SK-N-SH (cell line): ENCODE measurements around the gene WDR41. TPM values are rescaled to one million over a fixed set of nuclear protein-coding genes. Genes with fewer than 3 reads are reported as not detected.
"Not testable (repeated sequence)": the region's sequence is repeated elsewhere in the genome, so short reads cannot be mapped to it uniquely, and the experiment has no call there.

ENCODE experiments used
- CTCF ChIA-PET: fragments of 300-600, 350-600 bp; formaldehyde crosslinking; extraction: SDS; loops from one replicate; lab custom pipeline; 2021; lab: Yijun Ruan, JAX
- POLR2A ChIA-PET: fragments of 350-600 bp; sonication (Branson Sonifier 250); formaldehyde crosslinking; extraction: SDS; loops from one replicate; lab custom pipeline; 2020; ENCODE audit warnings: antibody characterized with exemption, inconsistent platforms; lab: Yijun Ruan, JAX
- DNase-seq: peaks from one replicate; pipeline ENCODE4 v3.0.0; 2012
- H2AFZ ChIP-seq: fragments of 200-600 bp; sonication (generic); 2 replicates; pipeline ENCODE4 v1.8.1; 2016; ENCODE audit warnings: antibody characterized with exemption, mild to moderate bottlenecking, low read depth
- H3F3A ChIP-seq: fragments of 200-600 bp; sonication (generic); replicated peaks from 2 replicates; pipeline ENCODE3; 2016; ENCODE audit warnings: antibody characterized with exemption, mild to moderate bottlenecking; ENCODE audit not compliant: insufficient read depth
- H3K27ac ChIP-seq, 2 experiments: fragments of 200-500 bp in 1 of 2; fragments of 200-600 bp in 1 of 2; sonication (Bioruptor generic) in 1 of 2; sonication (generic), shearing (Covaris generic) in 1 of 2; 2 replicates each; pipeline versions ENCODE4 v1.5.1 to v1.6.1; 2014 to 2016; ENCODE audit warnings: low read depth in 2 of 2, inconsistent platforms in 1 of 2, low read length in 1 of 2, mild to moderate bottlenecking in 1 of 2, mixed read lengths in 1 of 2
- H3K27me3 ChIP-seq: fragments of 200-600 bp; sonication (generic), shearing (Covaris generic); 2 replicates; pipeline ENCODE4 v1.6.1; 2016; ENCODE audit warnings: mixed run types; ENCODE audit not compliant: insufficient read depth
- H3K36me3 ChIP-seq, 2 experiments: fragments of 200-500 bp in 1 of 2; fragments of 200-600 bp in 1 of 2; sonication (Bioruptor generic) in 1 of 2; sonication (generic) in 1 of 2; replicated peaks in 1 of 2; 2 replicates each; pipeline versions ENCODE3 to v1.5.1; 2014 to 2016; ENCODE audit warnings: low read length in 1 of 2, mild to moderate bottlenecking in 1 of 2; ENCODE audit not compliant: insufficient read depth in 2 of 2, control insufficient read depth in 1 of 2
- H3K4me1 ChIP-seq, 2 experiments: fragments of 200-500 bp in 1 of 2; fragments of 200-600 bp in 1 of 2; sonication (Bioruptor generic) in 1 of 2; sonication (generic), shearing (Covaris generic) in 1 of 2; 2 replicates each; pipeline versions ENCODE4 v1.5.1 to v1.6.1; 2014 to 2016; ENCODE audit warnings: low read depth in 1 of 2, low read length in 1 of 2, mixed run types in 1 of 2; ENCODE audit not compliant: insufficient read depth in 2 of 2, control insufficient read depth in 1 of 2
- H3K4me2 ChIP-seq: fragments of 200-600 bp; sonication (generic), shearing (Covaris generic); 2 replicates; pipeline ENCODE4 v1.6.1; 2017; ENCODE audit warnings: mixed run types
- H3K4me3 ChIP-seq, 2 experiments: fragments of 200-500 bp in 1 of 2; fragments of 200-600 bp in 1 of 2; sonication (Bioruptor generic) in 1 of 2; sonication (generic), shearing (Covaris generic) in 1 of 2; 2 replicates each; pipeline versions ENCODE4 v1.5.1 to v1.8.1; 2014 to 2016; ENCODE audit warnings: low read depth in 2 of 2, inconsistent platforms in 1 of 2, low read length in 1 of 2, mild to moderate bottlenecking in 1 of 2, mixed read lengths in 1 of 2, moderate library complexity in 1 of 2
- H3K79me2 ChIP-seq: fragments of 200-600 bp; sonication (generic); 2 replicates; pipeline ENCODE4 v1.8.1; 2017; ENCODE audit warnings: mild to moderate bottlenecking; ENCODE audit not compliant: insufficient read depth
- H3K9ac ChIP-seq: fragments of 200-600 bp; sonication (generic); 2 replicates; pipeline ENCODE4 v1.6.1; 2017; ENCODE audit warnings: mixed run types
- H3K9me2 ChIP-seq: fragments of 200-600 bp; sonication (generic); 2 replicates; pipeline ENCODE4 v1.6.1; 2017; ENCODE audit warnings: mixed run types
- H3K9me3 ChIP-seq: fragments of 200-600 bp; sonication (generic); 2 replicates; pipeline ENCODE4 v1.6.1; 2017; ENCODE audit warnings: mixed run types, mild to moderate bottlenecking, moderate library complexity
- H4K20me1 ChIP-seq: fragments of 200-600 bp; sonication (generic); 2 replicates; pipeline ENCODE4 v1.6.1; 2017; ENCODE audit warnings: mild to moderate bottlenecking, mixed run types; ENCODE audit not compliant: insufficient read depth
- EZH2phosphoT487 ChIP-seq: fragments of 200-600 bp; sonication (generic); IDR thresholded peaks from 2 replicates; pipeline ENCODE4 v1.6.1; 2017; ENCODE audit warnings: low read depth, mixed run types, mild to moderate bottlenecking, antibody characterized with exemption, moderate library complexity, borderline replicate concordance
- FOXJ3 ChIP-seq: sonication (generic); formaldehyde crosslinking; IDR thresholded peaks from 2 replicates; pipeline ENCODE4 v1.5.1; 2020; ENCODE audit warnings: mild to moderate bottlenecking, missing genetic modification reagents
- GABPA ChIP-seq: IDR thresholded peaks from 2 replicates; pipeline ENCODE4 v1.4.0; 2012; ENCODE audit warnings: low read depth, mild to moderate bottlenecking
- RXRA ChIP-seq: IDR thresholded peaks from 2 replicates; pipeline ENCODE4 v1.4.0; 2012; ENCODE audit warnings: low read depth, mild to moderate bottlenecking, borderline replicate concordance
- WGBS: methylation state at CpG from one replicate; pipeline ENCODE4 v1.1.6; 2017; ENCODE audit warnings: low lambda C conversion rate; 5-methylcytosine and 5-hydroxymethylcytosine counted together
- polyA plus RNA-seq, 3 experiments: library from polyadenylated mRNA; depleted of rRNA; stranded (reverse); fragments of >200 nt; gene quantifications; 2 replicates each; pipeline ENCODE4 v1.2.3, GENCODE V29; 2012
- TF ChIP-seq, protein P1 (sequence below): IDR thresholded peaks from 2 replicates; pipeline ENCODE4; 2012

Gene WDR41
- polyA plus RNA-seq, 1 of the 3 experiments (the other 2 are of a cell fraction), result 17.2 TPM

DNA sequence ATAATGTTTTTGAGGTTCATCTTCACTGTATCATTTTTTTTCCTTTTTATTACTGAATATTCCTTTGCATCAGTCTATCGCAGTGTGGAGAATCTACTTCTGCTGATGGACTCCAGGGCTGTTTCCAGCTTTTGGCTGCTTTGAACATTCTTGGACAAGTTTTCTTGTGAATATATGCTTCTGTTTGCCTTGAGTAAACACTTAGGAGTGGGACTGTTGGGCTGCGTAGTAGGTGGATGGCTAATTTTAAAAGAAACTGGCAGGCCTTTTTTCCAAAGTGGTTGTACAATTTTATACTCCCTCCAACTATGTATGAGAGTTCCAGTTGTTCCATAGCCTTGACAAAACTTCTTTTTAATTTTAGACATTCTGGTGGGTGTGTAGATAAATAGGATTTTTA is 102.4 kb downstream of the WDR41 start:
- no peak for TF ChIP-seq FOXJ3 (CRISPR knock-in tag)
- no peak for TF ChIP-seq RXRA
- no peak for TF ChIP-seq GABPA
- TF ChIP-seq, protein P1, sequence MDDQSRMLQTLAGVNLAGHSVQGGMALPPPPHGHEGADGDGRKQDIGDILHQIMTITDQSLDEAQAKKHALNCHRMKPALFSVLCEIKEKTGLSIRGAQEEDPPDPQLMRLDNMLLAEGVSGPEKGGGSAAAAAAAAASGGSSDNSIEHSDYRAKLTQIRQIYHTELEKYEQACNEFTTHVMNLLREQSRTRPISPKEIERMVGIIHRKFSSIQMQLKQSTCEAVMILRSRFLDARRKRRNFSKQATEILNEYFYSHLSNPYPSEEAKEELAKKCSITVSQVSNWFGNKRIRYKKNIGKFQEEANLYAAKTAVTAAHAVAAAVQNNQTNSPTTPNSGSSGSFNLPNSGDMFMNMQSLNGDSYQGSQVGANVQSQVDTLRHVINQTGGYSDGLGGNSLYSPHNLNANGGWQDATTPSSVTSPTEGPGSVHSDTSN, result no peak
- no peak for TF ChIP-seq EZH2phosphoT487
- Histone ChIP-seq H3K4me1 (no peaks in the 10 kb centered on the region), H3K36me3 (no peaks in the 10 kb centered on the region), H3K9me2 (no peaks in the 10 kb centered on the region), H3K79me2 (no peaks in the 10 kb centered on the region), H3K9me3 (no peaks in the 10 kb centered on the region), H3K9ac (no peak overlapping the region), H3K4me2 (no peak overlapping the region), H3F3A (no peaks in the 10 kb centered on the region), H3K27me3 (no peaks in the 10 kb centered on the region; the same call in 1 of the 2 replicates), H4K20me1 (no peaks in the 10 kb centered on the region), H2AFZ (no peak overlapping the region), H3K4me3 (no peak overlapping the region), H3K27ac (no peak overlapping the region)
- DNase-seq, result no peak
- CTCF ChIA-PET, result interaction anchor here (1.3 kb wide), 1 partner anchor 9 kb away, joined by 3 read pairs; no protein-coding TSS in a partner anchor
- 90% methylated on average over 2 of the region's 2 CpGs for WGBS
- POLR2A ChIA-PET, result no interaction called here

- H4K20me1 ChIP-seq, DNase-seq, H3K79me2 ChIP-seq, H3K9ac ChIP-seq, H3K9me3 ChIP-seq, H3K4me1 ChIP-seq, H3K36me3 ChIP-seq, H3K27ac ChIP-seq, CTCF ChIA-PET, H3K27me3 ChIP-seq, POLR2A ChIA-PET, H3K9me2 ChIP-seq, H3K4me3 ChIP-seq, H3F3A ChIP-seq, H3K4me2 ChIP-seq, H2AFZ ChIP-seq: not testable (repeated sequence)
- 82% methylated on average over 1 of the region's 1 CpG for WGBS
Observed at GRCh38 chr5:77386340-77386739, 105.8 kb downstream of the WDR41 start.

- H3K4me3 ChIP-seq, H3K27me3 ChIP-seq, H3K36me3 ChIP-seq, H3K4me1 ChIP-seq, H3F3A ChIP-seq, H3K9ac ChIP-seq, H2AFZ ChIP-seq, H3K9me3 ChIP-seq, H3K4me2 ChIP-seq, H3K9me2 ChIP-seq, DNase-seq, H4K20me1 ChIP-seq, POLR2A ChIA-PET, CTCF ChIA-PET, H3K79me2 ChIP-seq, H3K27ac ChIP-seq: not testable (repeated sequence)
- 45% methylated on average over 2 of the region's 2 CpGs for WGBS
Observed at GRCh38 chr5:77383336-77383735, 108.8 kb downstream of the WDR41 start.

Other genes with a start within 250 kb of the WDR41 start
- not detected in 2 replicates for gene OTP, start 146.4 kb upstream of the WDR41 start, polyA plus RNA-seq (2012; rRNA removed)